ENCODE results near the gene HYCC1.

Gene HYCC1

DNA sequence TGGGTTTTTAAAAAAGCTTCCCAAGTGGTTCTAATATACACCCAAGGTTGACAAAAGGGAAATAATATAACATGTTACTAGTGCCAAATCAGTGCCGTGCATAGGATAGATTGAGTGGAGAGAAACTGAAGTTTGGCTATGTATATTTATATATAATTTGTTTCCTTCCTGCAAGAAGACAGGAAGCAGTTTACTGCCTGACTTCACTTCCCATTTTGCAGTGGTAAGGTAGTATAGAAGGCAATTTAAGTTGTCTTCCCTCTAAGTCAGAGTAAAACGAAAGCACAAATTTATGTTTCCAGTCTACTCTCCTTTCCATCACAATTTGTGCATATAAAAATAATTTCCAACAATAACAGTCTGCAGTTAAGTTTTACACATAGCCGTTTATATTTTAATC lies 3.4 kb upstream of the HYCC1 start:
- in situ Hi-C loops (cut with HindIII; ENCODE audit: low sequenced_read_pairs) = no loop called here

DNA sequence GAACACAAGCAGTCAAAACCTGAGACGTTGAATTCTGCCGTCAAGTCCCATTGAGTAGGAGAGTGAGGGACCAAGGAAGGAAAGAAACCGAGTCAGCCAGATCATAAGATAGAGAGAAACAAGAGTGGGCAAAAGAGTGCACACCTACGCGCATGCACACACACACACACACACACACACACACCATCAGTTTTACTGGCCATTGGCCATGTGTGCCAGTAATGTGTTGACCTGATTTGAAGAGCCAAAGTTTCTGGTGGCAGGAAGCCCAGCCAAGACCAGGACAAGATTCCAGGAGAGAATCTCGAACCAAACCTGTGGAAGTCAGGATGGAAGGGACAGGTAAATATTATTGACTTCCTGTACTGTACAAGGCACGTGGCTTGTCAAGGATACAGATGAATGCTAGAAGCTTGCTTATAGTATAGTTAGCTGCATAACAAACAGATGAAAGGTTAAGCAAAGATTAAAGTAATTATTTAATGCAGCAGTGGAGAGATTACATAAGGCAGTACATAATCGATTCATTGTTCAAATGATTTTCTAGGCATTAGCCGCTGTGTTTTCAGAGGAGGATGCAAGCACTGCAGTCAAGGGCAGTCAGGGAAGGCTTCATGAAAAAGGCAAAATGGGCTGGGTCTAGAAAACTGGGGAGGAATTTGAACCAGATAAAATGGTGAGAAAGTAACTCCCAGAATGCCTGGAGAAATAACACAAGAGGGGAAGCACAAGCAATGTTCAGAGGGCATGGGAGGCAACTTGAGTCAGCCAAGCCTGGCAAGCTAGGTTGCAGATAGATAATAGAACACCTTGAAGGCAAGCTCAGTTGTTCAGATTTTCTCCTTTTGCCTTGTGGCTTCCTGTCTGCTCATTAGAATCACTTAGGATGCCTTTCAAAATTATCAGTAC lies 2.7 kb upstream of the HYCC1 start:
- in situ Hi-C loops (cut with HindIII; ENCODE audit: low sequenced_read_pairs) = no loop called here

DNA sequence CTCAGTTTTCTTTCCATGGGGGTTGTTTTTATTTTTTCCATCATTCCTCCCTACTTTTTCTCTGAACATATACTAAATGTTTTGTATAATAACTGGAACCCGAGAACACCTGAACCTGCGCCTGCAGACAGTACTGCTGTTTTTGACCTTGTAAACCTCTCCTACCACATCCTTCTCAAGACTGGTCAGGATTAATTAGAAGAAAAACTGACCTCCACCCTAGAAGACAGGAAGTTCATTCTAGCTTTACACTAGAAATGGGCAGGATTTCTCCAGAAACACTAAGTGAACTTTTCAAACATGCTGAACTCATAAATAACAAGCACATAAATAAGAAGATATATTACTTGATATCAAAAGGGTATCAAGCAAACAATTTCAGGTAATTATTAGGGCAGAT lies 751 bp upstream of the HYCC1 start:
- in situ Hi-C loops (cut with HindIII; ENCODE audit: low sequenced_read_pairs) = no loop called here

DNA sequence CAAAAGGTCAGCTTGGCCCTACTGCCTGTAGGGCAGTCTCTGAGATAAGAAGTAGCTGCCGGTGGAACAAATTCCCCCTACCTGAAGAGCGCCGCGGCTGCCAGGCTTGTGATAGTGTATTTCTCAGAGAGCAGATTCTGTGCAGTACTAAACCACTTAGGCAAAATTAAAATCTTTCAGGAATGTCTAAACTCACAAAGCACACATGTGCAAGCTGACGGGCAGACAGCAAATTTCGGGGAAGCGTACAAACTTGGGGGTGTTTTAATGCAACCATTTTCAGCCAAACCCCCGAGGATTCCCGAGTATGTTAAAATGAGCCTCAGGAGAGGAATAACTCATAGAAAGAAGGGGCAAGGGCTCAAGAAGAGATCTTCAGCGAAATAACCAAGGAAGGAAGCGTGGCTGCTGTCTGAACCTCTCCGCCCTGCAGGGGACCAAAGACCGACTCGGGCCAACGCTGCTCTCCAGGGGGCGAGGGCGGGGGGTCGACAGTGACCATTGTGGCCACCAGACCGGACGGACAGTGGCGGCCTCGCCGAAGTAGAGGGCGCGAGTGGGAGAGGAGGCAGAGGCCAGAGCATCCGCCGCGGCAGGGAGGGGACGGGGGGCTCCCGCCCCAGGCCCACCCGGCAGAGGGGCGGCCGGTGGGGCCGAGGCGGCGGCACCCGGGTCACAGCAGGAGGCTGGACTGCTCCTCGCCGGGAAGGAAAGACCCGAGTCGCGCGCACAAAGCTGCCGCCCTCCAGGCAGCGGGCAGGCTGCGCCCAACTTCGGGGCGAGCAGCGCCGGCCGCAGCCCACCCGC lies 819 bp downstream of the HYCC1 start:
- in situ Hi-C loops (cut with HindIII; ENCODE audit: low sequenced_read_pairs) = no loop called here

DNA sequence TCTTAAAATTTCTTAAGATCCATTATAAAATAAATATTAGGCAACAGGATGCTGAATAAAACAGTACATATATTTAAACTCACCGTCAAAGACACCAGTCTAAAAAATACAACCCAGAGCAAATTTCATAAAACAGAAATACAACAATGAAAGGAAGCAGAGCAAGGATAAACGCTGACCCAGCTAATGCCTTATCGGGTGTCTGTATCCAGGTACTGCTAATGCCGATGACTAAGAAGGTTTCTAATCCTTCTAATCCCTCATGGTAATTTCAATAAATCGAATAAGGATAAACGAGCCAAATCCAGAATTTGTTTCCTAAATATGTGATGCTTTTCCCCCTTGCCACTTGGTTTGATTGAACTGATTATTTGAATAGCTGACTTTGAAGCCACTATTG lies 1.7 kb downstream of the HYCC1 start:
- in situ Hi-C loops (cut with HindIII; ENCODE audit: low sequenced_read_pairs) = no loop called here

DNA sequence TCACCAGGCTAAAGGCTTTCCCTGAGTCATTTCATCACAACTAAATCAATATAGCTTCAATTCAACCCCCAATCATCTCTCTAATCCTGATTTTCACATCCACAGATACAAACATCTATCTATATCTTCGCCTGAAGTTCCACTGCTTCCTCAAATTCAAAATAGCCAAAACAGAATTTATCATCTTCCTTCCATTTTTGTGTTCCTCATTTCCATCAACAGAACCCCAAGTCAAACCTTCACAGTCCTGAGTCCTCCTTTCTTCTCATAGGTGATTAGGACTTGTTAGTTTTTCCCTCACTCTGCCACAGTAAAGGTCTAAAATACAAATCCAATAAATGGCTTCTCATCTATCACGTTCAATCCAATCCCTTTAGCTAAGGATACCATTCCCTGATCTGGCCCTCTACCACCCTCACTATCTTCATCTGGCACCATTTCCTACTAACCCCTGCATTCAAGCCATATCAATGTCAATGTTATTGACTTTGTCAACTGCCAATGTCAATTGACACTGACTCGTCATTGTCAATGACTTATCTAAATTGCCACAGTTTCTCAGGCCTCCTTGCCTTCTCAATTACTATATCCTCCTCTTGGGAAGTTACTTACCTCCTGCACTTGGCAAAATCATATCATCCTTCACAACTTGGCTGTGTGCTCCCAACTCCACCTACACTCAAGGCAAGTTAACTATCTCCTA lies 2.6 kb downstream of the HYCC1 start:
- in situ Hi-C loops (cut with HindIII; ENCODE audit: low sequenced_read_pairs) = no loop called here

DNA sequence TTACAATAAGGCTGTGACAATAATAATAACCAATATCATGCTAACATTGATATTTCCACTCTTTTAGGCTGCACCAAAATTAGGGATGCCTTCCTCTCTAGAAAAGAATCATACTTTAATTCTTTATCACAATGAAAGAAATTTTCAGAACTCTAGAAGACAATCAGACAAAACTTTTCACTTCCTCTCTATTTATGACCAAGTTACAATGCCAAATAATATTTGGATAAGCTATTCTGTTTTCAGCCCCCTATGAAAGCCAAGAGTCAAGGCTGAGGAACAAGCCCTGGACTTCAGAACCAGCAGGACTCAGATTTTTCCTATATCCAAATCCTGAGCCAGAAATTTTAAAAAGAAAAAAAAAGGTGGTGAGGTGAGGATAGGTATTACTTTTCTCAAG lies 4.6 kb downstream of the HYCC1 start:
- in situ Hi-C loops (cut with HindIII; ENCODE audit: low sequenced_read_pairs) = no loop called here

DNA sequence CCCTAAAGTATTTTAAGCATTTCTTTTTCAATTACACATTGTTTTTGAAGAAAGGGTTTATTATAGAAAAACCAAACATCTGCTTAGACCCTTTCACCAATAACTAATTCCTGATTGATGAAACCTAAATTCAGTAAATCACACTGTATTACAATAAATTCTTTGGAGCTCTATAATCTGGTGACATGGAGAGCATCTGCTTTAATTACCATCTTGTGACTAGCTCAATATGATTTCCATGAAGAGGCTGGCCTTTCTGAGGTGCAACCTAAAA lies 9.7 kb downstream of the HYCC1 start:
- in situ Hi-C loops (cut with HindIII; ENCODE audit: low sequenced_read_pairs) = no loop called here

DNA sequence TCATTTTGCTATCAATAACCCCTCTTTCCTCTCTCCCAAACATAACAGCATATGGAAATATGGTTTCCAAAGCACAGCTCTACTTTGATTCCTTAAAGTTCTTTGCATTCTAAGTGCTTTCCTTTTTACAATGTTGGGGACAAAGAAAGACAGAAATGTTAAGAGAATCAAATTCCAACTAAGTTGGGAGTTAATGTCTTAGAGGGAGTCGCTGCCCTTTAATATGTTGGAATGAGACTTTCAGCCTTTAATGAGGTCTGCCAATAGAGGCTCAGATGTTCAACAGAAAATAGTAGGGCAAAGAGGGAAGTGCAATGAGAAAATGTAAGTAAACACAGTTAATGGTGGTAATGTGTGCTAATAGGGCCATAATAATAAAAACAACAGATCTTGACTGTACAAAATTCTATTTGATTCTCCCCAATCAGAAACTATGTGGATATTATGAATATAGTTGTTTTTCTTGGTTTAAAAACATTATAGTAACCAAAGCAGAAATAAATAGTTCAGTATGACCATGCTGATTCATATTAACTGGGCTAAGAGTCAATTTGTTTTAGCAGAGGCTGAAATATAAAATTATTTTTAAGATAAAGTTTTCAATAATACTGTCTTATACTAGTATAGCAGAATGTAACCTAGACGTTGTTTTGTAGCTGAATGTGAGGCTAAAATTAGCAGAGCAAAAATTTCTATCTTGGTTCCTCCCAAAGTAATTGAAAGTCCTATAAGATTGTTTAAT lies 10.3 kb downstream of the HYCC1 start:
- in situ Hi-C loops (cut with HindIII; ENCODE audit: low sequenced_read_pairs) = no loop called here

DNA sequence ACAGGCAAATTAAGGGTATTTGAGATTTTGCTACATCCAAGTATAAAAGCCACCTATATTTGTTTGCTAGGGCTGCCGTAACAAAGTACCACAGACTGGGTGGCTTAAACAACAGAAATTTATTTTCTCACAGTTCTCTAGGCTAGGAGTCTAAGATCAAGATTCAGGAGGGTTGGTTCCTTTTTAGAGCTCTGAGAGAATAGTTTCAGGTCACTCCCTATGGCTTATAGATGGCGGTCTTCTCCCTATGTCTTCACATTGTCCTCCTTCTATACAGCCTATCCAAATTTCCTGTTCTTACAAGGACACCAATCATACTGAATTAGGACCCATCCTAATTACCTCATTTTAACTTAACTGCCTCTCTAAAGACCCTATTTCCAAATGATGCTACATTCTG lies 11.2 kb downstream of the HYCC1 start:
- in situ Hi-C loops (cut with HindIII; ENCODE audit: low sequenced_read_pairs) = no loop called here

DNA sequence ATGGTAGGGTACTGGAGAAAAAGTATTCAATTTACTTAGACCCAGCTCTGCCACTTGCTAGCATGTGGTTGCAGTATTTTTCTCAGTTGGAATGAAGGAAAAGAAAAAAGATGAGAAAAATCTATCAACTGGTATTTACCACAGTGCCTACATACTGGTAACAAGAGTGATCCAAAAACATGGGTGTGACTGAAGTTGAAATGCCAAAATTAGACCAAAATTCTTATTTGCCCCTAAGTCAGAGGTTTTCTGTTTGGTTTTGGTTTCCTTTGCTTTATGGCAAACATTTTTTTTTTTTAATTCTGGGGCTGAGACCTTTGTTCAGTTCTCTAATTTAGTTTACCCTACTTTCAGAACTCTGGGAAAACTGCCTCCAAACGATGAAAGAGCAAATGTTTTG lies 12.3 kb downstream of the HYCC1 start:
- in situ Hi-C loops (cut with HindIII; ENCODE audit: low sequenced_read_pairs) = no loop called here

DNA sequence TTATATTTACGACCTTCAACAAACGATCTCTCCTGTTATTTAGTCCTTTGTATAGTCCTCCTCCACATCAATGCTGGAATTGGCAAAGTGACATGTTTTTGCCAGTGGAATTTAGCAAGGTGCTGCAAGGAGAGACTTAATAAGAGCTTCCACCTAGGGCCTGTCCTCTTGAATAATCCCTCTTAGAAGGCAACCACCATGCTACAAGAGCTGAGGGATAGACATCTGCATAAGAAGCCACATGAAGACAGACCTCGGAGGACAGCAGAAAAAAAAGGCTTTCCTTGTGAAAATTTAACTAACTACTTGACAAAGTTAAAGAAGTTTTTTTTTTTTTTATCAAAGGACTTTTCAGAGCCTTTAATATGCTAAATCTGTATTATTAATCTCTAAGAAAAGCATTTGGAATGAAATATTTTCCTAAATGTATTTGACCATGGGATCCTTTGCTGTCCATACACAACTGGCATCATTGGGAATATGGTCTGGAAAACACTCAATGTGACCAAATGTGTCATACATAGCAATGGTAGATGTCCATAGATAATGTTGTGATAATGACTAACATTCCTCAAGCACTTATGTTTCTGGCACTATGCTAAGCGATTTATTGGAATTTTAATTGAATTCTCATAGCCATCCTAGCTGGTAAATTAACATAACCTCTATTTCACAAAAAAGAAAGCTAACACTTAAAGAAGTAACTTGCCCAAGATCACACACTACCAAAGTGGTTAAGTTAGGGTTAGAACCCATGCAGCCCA lies 13.2 kb downstream of the HYCC1 start:
- in situ Hi-C loops (cut with HindIII; ENCODE audit: low sequenced_read_pairs) = no loop called here

DNA sequence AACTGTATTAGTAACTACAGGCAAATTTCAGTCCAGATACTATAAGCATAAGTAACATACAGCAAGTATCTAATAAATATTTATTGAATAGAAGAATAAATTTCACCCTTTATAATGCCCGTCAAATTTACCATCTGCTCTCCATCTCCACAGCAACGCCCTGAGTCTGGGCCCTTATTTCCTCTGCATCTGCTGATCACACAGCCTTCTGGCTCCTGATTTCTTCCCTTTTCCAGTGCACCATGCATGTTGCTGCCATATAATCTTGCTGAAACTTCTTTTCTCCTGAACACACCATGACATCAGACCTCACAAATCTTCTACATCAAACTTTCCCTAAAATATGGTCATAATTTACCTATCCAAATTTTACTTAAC lies 15.4 kb downstream of the HYCC1 start:
- in situ Hi-C loops (cut with HindIII; ENCODE audit: low sequenced_read_pairs) = no loop called here

DNA sequence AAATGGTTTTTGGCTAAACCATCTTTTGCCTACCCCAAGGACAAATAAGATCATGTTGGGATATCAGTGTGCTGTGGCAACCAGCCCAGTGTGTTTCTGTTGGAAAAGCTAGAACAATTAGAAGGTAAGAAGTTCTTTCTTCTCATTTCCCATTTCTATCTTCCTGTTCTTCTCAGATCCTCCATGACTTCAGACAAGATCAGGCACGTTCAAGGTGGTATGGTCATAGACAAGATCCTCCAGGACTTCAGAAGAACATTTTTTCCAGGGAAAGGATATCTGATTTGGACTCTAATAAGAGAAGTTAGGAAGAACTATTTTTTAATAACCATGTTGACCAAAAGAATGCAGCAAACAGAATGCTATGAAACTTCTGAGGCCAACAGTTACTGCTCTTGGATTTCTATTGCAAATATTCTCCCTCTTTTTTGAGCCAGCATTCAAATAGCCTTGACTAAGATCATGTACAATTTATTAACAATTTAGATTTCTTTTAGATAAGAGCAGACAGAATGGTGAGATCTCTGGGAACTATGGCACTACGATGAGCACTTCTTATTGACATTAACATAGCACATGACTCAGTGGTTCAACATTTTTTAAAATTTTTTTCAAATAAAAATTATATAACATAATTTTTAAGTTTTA lies 15.9 kb downstream of the HYCC1 start:
- in situ Hi-C loops (cut with HindIII; ENCODE audit: low sequenced_read_pairs) = no loop called here

DNA sequence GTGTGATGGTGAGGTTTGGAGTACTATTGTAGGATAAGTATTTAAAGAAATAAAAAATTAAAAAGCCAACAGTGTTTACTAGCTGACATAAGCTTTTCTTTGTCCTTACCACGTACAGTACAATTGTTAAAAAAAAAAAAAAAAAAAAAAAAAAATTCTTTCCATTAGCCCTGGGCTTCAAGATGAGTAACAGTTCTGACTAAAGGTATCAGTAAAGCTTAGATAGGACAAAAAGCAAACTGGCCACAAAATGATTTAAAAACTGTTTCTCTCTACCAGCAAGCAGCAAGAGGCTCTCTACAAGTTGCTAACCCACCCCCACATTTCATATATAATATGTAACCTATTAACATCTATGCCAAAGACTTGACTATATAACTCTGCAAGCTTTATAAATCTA lies 17.5 kb downstream of the HYCC1 start:
- in situ Hi-C loops (cut with HindIII; ENCODE audit: low sequenced_read_pairs) = no loop called here

DNA sequence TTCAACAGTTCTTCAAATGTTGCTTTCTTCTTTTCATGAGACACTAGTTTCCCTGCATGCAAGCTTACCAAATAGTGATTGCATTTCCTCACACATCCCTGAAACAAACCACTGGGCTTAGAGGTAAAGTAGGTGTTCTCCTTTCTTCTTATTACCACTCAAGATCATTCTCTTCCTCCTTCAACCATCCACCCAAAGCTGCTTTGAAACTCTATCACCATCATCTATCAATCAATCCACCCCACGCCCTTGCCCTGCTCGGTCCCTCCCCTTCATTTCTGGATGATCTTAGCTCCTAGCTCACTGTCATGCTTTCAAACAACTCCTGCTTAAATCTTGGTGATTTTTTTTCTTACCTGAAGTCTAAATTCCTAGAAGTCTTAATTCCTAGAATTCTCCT lies 18.9 kb downstream of the HYCC1 start:
- in situ Hi-C loops (cut with HindIII; ENCODE audit: low sequenced_read_pairs) = no loop called here

DNA sequence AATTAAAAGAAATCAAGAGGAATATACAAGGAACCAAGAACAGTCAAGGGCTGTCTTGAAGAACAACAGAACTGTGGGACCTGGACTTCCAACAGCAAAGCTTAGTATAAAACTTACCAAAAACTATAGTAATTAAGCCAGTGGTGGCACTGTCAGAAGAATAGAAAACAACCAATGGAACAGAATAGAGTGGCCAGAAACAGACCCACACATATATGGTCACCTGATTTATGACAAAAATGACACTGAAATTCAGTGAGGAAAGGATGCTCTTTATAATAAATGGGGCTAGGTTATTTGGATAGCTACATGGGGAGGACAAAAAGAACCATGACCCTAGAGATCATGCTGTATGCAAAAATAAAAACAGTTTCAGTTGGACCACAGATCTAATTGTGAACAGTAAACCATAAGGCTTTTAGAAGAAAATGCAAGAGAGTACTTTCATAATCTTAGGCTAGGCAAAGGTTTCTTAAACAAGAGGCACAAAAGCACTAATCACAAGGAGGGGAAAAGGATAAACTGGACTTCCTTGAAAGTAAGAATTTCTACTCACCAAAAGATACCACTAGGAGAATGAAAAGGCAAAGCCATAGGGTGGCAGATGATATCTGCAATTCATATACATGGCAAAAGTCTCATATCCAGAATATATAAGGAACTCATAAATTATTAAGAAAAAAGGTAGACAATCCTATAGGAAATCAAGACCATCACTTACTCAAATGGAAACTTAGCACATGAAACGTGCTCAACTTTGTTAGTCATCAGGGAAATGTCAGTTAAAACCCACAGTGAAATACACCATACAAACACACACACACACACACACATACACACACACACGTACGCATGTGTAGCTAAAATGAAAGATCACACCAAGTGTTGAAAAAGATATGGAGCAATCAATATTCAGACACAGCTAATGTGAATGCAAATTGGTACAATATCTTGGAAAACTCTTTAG lies 20.8 kb downstream of the HYCC1 start:
- in situ Hi-C loops (cut with HindIII; ENCODE audit: low sequenced_read_pairs) = no loop called here

DNA sequence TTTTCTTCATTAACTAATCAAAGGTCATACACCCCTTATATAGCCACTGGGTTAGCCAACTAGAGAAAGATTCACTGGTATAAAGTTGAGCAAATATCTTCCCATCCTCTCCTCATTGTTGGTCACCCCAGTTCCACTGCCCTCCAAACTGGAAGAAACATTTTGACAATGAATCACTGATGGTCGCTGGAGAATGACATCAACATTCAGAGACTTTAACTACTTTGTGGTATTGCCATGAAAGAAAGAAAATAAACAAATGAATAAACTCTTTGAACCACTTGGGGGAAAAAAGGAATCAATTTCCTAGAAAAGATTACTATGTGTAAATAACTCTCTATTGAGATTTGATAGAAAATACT lies 23.4 kb downstream of the HYCC1 start:
- in situ Hi-C loops (cut with HindIII; ENCODE audit: low sequenced_read_pairs) = no loop called here
